K562 (cell line): ENCODE data around the gene KMO. TPM values are rescaled to one million over a fixed set of nuclear protein-coding genes. Genes with fewer than 3 reads are reported as not detected.

Experiments
- ATAC-seq: fragments of 200-7000 bp; cut with Tn5 transposase; 3 replicates; pipeline ENCODE4 v1.9.1; 2020; ENCODE audit warnings: moderate library complexity
- BruUV-seq: library from RNA; stranded (reverse); fragments of 400-500 nt; replicated peaks from 2 replicates; lab custom pipeline; 2021; lab: Mats Ljungman, UMichigan
- CTCF ChIA-PET: fragments of 300-600 bp; formaldehyde crosslinking; extraction: SDS; loops from one replicate; lab custom pipeline; 2021; ENCODE audit warnings: low intra/inter-chr PET ratio; lab: Yijun Ruan, JAX
- POLR2A ChIA-PET: fragments of 300-600, 350-650 bp; sonication (Branson Sonifier 250); formaldehyde crosslinking; extraction: SDS; loops from one replicate; lab custom pipeline; 2021; ENCODE audit warnings: antibody characterized with exemption, inconsistent platforms; lab: Yijun Ruan, JAX
- DNase-seq, 4 experiments: peaks; one replicate each; pipeline versions ENCODE4 v3.0.0 to v3.0.0-alpha.2; 2011 to 2018; ENCODE audit warnings: low spot score in 3 of 4, mixed read lengths in 3 of 4; ENCODE audit errors: extremely low read depth in 1 of 4
- FAIRE-seq: peaks from 2 replicates; lab custom pipeline; 2011; peaks lifted over from hg19 to GRCh38; lab: Jason Lieb, UNC
- H2AFZ ChIP-seq: 2 replicates; pipeline ENCODE4 v1.6.0; 2011; ENCODE audit warnings: low read depth, low read length, control low read depth, inconsistent platforms
- H3K27ac ChIP-seq: fragments of 200-600 bp; 3 replicates; pipeline ENCODE4 v1.8.0; 2011; ENCODE audit warnings: low read depth, mild to moderate bottlenecking, control low read depth, inconsistent platforms, low read length, moderate library complexity, mixed read lengths; ENCODE audit errors: extremely low read depth
- H3K27me3 ChIP-seq, 2 experiments: fragments of 300-600 bp in 1 of 2; 2 replicates in 1 of 2; 3 replicates in 1 of 2; pipeline versions ENCODE4 v1.6.0 to v1.8.0; 2011; ENCODE audit warnings: inconsistent platforms in 2 of 2, low read length in 2 of 2, mild to moderate bottlenecking in 1 of 2, mixed read lengths in 1 of 2, moderate library complexity in 1 of 2; ENCODE audit not compliant: control insufficient read depth in 2 of 2, insufficient read depth in 2 of 2
- H3K36me3 ChIP-seq: fragments of 300-600 bp; 3 replicates; pipeline ENCODE4 v1.8.0; 2011; ENCODE audit warnings: mild to moderate bottlenecking, low read length, inconsistent platforms; ENCODE audit not compliant: control insufficient read depth, insufficient read depth
- H3K4me1 ChIP-seq, 2 experiments: fragments of 200-600 bp in 1 of 2; replicated peaks in 1 of 2; 2 replicates in 1 of 2; 3 replicates in 1 of 2; pipeline versions ENCODE4 v1.5.1 to v1.8.0; 2011; ENCODE audit warnings: inconsistent platforms in 2 of 2, low read length in 2 of 2, mild to moderate bottlenecking in 1 of 2, mixed read lengths in 1 of 2, moderate library complexity in 1 of 2; ENCODE audit not compliant: control insufficient read depth in 2 of 2, insufficient read depth in 2 of 2
- H3K4me2 ChIP-seq: 2 replicates; pipeline ENCODE4 v1.6.1; 2011; ENCODE audit warnings: low read length, control low read depth, inconsistent platforms, mixed read lengths; ENCODE audit not compliant: insufficient read depth
- H3K4me3 ChIP-seq: fragments of 200-600 bp; sonication (generic), shearing (Covaris generic); 2 replicates; pipeline ENCODE4 v1.5.1; 2016; ENCODE audit warnings: control low read depth, inconsistent platforms
- H3K79me2 ChIP-seq: fragments of 200-600 bp; 3 replicates; pipeline ENCODE4 v1.8.0; 2011; ENCODE audit warnings: low read length, inconsistent platforms; ENCODE audit not compliant: control insufficient read depth, insufficient read depth
- H3K9ac ChIP-seq, 2 experiments: 2 replicates each; pipeline versions ENCODE4 v1.6.0 to v1.6.1; 2011; ENCODE audit warnings: low read depth in 2 of 2, low read length in 2 of 2, control low read depth in 1 of 2, inconsistent platforms in 1 of 2, mild to moderate bottlenecking in 1 of 2, mixed read lengths in 1 of 2; ENCODE audit not compliant: insufficient read depth in 1 of 2
- H3K9me1 ChIP-seq: one replicate; pipeline ENCODE4 v1.6.0; 2011; ENCODE audit warnings: inconsistent platforms, mild to moderate bottlenecking, low read length, moderate library complexity; ENCODE audit not compliant: control insufficient read depth, insufficient read depth
- H3K9me3 ChIP-seq: replicated peaks from 2 replicates; pipeline ENCODE4 v1.5.1; 2011; ENCODE audit warnings: low read depth, low read length, inconsistent platforms; ENCODE audit not compliant: control insufficient read depth, insufficient read depth
- H4K20me1 ChIP-seq: replicated peaks from 2 replicates; pipeline ENCODE4 v1.6.1; 2011; ENCODE audit warnings: low read length, inconsistent platforms, mixed read lengths; ENCODE audit not compliant: control insufficient read depth, insufficient read depth
- ARID1B ChIP-seq: fragments of 450-650 bp; IDR thresholded peaks from 2 replicates; pipeline ENCODE4 v1.6.1; 2016; ENCODE audit warnings: antibody characterized with exemption, mild to moderate bottlenecking, inconsistent platforms
- DIDO1 ChIP-seq: fragments of 450-650 bp; IDR thresholded peaks from 2 replicates; pipeline ENCODE4 v1.6.1; 2016; ENCODE audit warnings: low read depth, missing biosample characterization, missing genetic modification characterization
- ELF1 ChIP-seq: fragments of 200-800 bp; sonication (Bioruptor generic); IDR thresholded peaks from 2 replicates; pipeline ENCODE4 v1.6.1; 2016; ENCODE audit warnings: missing genetic modification characterization, missing compliant biosample characterization
- GATAD2B ChIP-seq: fragments of 450-650 bp; IDR thresholded peaks from 2 replicates; pipeline ENCODE4 v1.6.1; 2017; ENCODE audit warnings: mild to moderate bottlenecking, borderline replicate concordance
- MECOM ChIP-seq: fragments of 250-450 bp; sonication (Bioruptor Pico); IDR thresholded peaks from 2 replicates; pipeline ENCODE4 v1.8.0; 2022; ENCODE audit warnings: inconsistent platforms
- MED1 ChIP-seq: sonication (generic); formaldehyde crosslinking; IDR thresholded peaks from 2 replicates; pipeline ENCODE4 v1.8.1; 2023; ENCODE audit warnings: missing genetic modification reagents, borderline replicate concordance
- SLC30A9 ChIP-seq: fragments of 250-450 bp; sonication (Bioruptor Pico); IDR thresholded peaks from 2 replicates; pipeline ENCODE4 v1.8.0; 2022; ENCODE audit warnings: mild to moderate bottlenecking, moderate library complexity
- SRSF7 ChIP-seq: fragments of 200-400 bp; formaldehyde crosslinking; optimal IDR thresholded peaks from 2 replicates; pipeline ENCODE3; 2017; ENCODE audit warnings: mild to moderate bottlenecking, low read depth, low read length
- TCF3 ChIP-seq: sonication (generic); formaldehyde crosslinking; IDR thresholded peaks from 2 replicates; pipeline ENCODE4 v1.4.0; 2020; ENCODE audit warnings: mild to moderate bottlenecking, missing genetic modification reagents
- ZC3H8 ChIP-seq: fragments of 450-650 bp; IDR thresholded peaks from 2 replicates; pipeline ENCODE4 v1.6.1; 2017
- ZNF212 ChIP-seq: fragments of 450-650 bp; formaldehyde crosslinking; IDR thresholded peaks from 2 replicates; pipeline ENCODE4 v1.4.0; 2020; ENCODE audit warnings: mild to moderate bottlenecking
- ZNF217 ChIP-seq: sonication (generic); formaldehyde crosslinking; IDR thresholded peaks from 2 replicates; pipeline ENCODE4 v1.8.0; 2022; ENCODE audit warnings: mild to moderate bottlenecking, missing genetic modification reagents
- ZNF224 ChIP-seq: sonication (generic); formaldehyde crosslinking; IDR thresholded peaks from 2 replicates; pipeline ENCODE4 v1.8.0; 2022; ENCODE audit warnings: mild to moderate bottlenecking, missing genetic modification reagents
- WGBS: fragments of 100-300 bp; shearing (Covaris generic); methylation state at CpG from one replicate; pipeline ENCODE4 v1.1.6; 2016; ENCODE audit warnings: low coverage, mixed read lengths; ENCODE audit not compliant: insufficient coverage; ENCODE audit errors: missing lambda C conversion rate; 5-methylcytosine and 5-hydroxymethylcytosine counted together
- in situ Hi-C: fragments of 300-500 bp; cut with MboI; formaldehyde crosslinking; loops from 4 replicates; pipeline ENCODE4 v1.15.0; 2018; ENCODE audit warnings: inconsistent platforms, mixed read lengths
- intact Hi-C: fragments of 100-400 bp; cut with micrococcal nuclease; formaldehyde crosslinking; loops from 2 replicates; pipeline ENCODE4 v1.14.2; 2022
- polyA plus RNA-seq, 8 experiments: library from polyadenylated mRNA; depleted of rRNA in 4 of 8; stranded (reverse) in 5 of 8; unstranded in 3 of 8; fragments of >200 nt; fragmentation: Nextera tagmentation in 2 of 8; fragmentation: Illumina TruSeq in 1 of 8; extraction: Ambion mirVana in 2 of 8; extraction: Trizol in 1 of 8; gene quantifications; 2 replicates each; pipeline versions ENCODE4 v1.2.1 to v1.2.3, GENCODE V29; 2011 to 2014; ENCODE audit warnings: inconsistent platforms in 1 of 8, missing spikeins in 1 of 8
- total RNA-seq, 7 experiments: library from RNA; depleted of rRNA in 6 of 7; stranded (reverse); fragments of >200 nt in 6 of 7; fragmentation: Illumina TruSeq in 2 of 7; extraction: Trizol in 2 of 7; gene quantifications; 2 replicates each; pipeline versions ENCODE4 v1.2.1 to v1.2.3, GENCODE V29; 2011 to 2021; ENCODE audit warnings: low replicate concordance in 1 of 7
- TF ChIP-seq, protein P1 (sequence below), 2 experiments: fragments of 450-650 bp; IDR thresholded peaks; 2 replicates each; pipeline ENCODE4 v1.6.1; 2016; ENCODE audit warnings: mild to moderate bottlenecking in 2 of 2, borderline replicate concordance in 1 of 2, low read depth in 1 of 2, moderate library complexity in 1 of 2

Gene KMO
- total and polyA plus RNA-seq, 9 of the 15 experiments (the other 6 are each of a cell fraction or from before 2014, with no cell fraction given) = 0.01 to 0.11 (median 0.01) TPM; not detected in 6

DNA sequence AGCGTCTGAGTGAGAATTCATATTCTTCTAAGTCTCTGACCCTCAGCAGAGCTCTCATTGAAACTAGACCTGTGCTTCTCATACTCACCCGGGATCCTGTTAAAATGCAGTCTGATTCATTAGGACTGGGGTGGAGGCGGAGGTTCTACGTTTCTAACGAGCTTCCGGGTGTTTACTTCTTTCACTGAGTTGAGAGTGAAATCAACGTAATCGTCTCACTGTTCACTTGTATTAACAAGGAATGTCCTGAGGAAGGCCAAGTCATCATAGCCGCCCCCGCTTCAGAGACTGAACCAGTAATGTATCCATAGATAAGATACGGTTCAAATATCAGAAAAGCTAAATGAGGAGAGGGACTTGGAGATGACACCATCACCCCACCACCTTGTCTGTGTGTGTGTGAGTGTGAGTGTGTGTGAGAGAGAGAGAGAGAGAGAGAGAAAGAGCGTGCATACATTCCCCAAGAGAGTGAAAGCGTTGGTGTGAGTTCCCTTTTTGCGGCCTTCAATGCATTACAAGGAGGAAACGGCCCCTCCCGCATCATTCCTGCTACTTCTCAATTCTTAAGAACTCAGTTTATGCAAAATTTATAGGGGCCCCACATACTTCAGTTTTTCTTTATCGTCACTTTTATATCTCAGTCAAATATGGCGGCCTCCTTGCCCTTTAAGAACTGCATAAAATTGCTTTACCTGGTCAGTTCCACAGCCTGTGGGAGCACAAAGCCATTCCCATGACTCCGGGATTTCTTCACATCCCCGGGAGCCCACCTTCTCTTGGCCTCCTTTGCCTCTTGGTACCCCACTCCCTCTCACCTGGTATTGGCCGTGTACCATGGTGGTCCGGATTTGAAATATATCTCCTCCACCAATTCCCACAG lies 19.8 kb downstream of the KMO start:
- in situ Hi-C loops = loop anchor here (5.0 kb wide), 1 partner anchor 40 kb away; no protein-coding TSS in a partner anchor
- FAIRE-seq (peak; percentile 60), DNase-seq (peak; percentile 52 to 79 (median 60)), ATAC-seq (peak; percentile 86)
- BruUV-seq = no TSS peak
- Histone ChIP-seq H3K4me2 (peak overlapping the region; percentile 80), H3K9me3 (no peaks in the 10 kb centered on the region), H3K9ac (peak overlapping the region; percentile 32 to 50; a peak in 3 of 4 replicates), H3K4me1 (peaks cover 0 to 9% of the 10 kb centered on the region in 2 experiments; a peak in 2 of 5 replicates), H3K9me1 (no peaks in the 10 kb centered on the region), H3K4me3 (peak overlapping the region; percentile 17), H3K27me3 (0 out of 5 replicates have a peak, but pooled peaks cover 0 to 9% of the 10 kb centered on the region in 2 experiments), H4K20me1 (no peaks in the 10 kb centered on the region), H2AFZ (peak overlapping the region; percentile 96), H3K36me3 (no peaks in the 10 kb centered on the region), H3K27ac (peak overlapping the region; percentile 77), H3K79me2 (no peaks in the 10 kb centered on the region)
- CTCF ChIA-PET = interaction anchor here (0.6 kb wide), 1 partner anchor 46 kb away, joined by 3 read pairs; no protein-coding TSS in a partner anchor
- WGBS = 16% methylated on average over 22 of the region's 22 CpGs
- intact Hi-C loops = no loop called here
- POLR2A ChIA-PET = interaction anchor here (0.6 to 1.3 kb wide), 5 partner anchors 11 to 295 kb away, joined by 3 to 9 read pairs (median 7); no protein-coding TSS in a partner anchor
- TF ChIP-seq, protein P1, sequence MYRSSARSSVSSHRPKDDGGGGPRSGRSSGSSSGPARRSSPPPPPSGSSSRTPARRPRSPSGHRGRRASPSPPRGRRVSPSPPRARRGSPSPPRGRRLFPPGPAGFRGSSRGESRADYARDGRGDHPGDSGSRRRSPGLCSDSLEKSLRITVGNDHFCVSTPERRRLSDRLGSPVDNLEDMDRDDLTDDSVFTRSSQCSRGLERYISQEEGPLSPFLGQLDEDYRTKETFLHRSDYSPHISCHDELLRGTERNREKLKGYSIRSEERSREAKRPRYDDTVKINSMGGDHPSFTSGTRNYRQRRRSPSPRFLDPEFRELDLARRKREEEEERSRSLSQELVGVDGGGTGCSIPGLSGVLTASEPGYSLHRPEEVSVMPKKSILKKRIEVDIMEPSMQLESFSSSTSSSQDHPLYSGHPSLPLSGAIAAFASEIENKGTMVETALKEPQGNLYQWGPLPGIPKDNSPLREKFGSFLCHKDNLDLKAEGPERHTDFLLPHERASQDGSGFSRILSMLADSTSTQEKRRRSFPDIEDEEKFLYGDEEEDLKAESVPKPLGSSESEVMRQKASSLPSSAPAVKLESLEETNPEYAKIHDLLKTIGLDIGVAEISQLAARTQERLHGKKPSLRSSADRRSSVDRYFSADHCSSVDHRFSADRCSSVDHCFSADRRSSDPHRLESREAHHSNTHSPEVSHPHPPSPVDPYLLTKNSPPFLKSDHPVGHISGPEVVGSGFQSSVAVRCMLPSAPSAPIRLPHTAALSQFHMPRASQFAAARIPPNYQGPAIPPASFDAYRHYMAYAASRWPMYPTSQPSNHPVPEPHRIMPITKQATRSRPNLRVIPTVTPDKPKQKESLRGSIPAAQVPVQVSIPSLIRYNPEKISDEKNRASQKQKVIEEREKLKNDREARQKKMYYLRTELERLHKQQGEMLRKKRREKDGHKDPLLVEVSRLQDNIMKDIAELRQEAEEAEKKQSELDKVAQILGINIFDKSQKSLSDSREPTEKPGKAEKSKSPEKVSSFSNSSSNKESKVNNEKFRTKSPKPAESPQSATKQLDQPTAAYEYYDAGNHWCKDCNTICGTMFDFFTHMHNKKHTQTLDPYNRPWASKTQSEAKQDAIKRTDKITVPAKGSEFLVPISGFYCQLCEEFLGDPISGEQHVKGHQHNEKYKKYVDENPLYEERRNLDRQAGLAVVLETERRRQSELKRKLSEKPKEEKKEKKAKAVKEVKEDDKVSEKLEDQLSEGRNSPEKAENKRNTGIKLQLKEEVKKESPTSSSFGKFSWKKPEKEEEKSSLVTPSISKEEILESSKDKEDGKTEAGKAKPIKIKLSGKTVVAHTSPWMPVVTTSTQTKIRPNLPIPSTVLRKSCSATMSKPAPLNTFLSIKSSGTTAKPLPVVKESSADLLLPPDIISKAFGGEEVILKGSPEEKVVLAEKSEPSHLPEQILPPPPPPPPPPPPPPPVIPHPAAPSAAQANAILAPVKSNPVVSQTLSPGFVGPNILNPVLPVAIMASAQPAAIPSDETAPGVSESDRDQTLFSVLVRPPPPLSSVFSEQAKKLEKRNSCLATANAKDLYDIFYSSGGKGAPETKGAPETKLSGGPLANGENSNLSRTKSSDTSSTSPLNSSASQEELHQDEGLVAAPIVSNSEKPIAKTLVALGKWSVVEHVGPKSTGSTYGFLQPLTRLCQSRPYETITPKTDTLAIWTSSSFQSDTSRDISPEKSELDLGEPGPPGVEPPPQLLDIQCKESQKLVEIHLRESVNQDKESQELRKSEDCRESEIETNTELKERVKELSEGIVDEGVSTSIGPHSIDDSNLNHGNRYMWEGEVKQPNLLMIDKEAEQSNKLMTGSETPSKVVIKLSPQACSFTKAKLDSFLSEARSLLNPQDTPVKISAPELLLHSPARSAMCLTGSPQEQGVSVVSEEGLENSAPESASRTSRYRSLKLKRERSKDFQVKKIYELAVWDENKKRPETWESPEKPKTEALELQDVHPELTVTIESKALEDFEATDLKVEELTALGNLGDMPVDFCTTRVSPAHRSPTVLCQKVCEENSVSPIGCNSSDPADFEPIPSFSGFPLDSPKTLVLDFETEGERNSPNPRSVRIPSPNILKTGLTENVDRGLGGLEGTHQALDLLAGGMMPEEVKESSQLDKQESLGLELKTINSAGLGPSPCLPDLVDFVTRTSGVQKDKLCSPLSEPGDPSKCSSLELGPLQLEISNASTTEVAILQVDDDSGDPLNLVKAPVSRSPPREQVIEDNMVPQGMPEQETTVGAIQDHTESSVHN (IDR thresholded peaks at IDR 0.05; ENCODE audit: borderline replicate concordance in 1 of 2, low read depth in 1 of 2) = peak in 1 of 2 experiments; percentile 66; a peak in 1 of 4 replicates
- TF ChIP-seq GATAD2B = no peak; the same call in 1 of the 2 replicates
- TF ChIP-seq ZNF224 (CRISPR knock-in tag) = no peak
- no peak for TF ChIP-seq SLC30A9
- TF ChIP-seq ARID1B = peak; percentile 85
- TF ChIP-seq DIDO1 (tag) = 0 out of 2 replicates have a peak, but pooled peaks have one; percentile 50
- no peak for TF ChIP-seq MED1 (CRISPR knock-in tag)
- no peak for TF ChIP-seq ZC3H8
- peak; percentile 30; the same call in 1 of the 2 replicates for TF ChIP-seq TCF3 (CRISPR knock-in tag)
- TF ChIP-seq ZNF217 (CRISPR knock-in tag) = no peak
- TF ChIP-seq SRSF7 = no peak
- peak; percentile 64 for TF ChIP-seq ELF1 (tag)
- TF ChIP-seq MECOM = peak; percentile 74; the same call in 1 of the 2 replicates
- TF ChIP-seq ZNF212 = peak; percentile 84; the same call in 1 of the 2 replicates
